H9 (cell line): Measurements from ENCODE around the gene PDXDC1. TPM values are rescaled to one million over a fixed set of nuclear protein-coding genes. Genes with fewer than 3 reads are reported as not detected.
A peak's percentile ranks its signal among the peaks of the same experiment; 100 is the strongest.
"Not testable (repeated sequence)": the region's sequence is repeated elsewhere in the genome, so short reads cannot be mapped to it uniquely, and the experiment has no call there.

Source experiments
- DNase-seq: peaks from one replicate; pipeline ENCODE4 v3.0.0-alpha.2; 2017
- H2AFZ ChIP-seq: one replicate; pipeline ENCODE4 v1.6.1; 2013; ENCODE audit warnings: mild to moderate bottlenecking, low read length, control low read depth, moderate library complexity
- H2AK5ac ChIP-seq: 2 replicates; pipeline ENCODE4 v1.6.1; 2013; ENCODE audit warnings: low read length, control low read depth, mixed read lengths; ENCODE audit not compliant: insufficient read length
- H2BK120ac ChIP-seq: one replicate; pipeline ENCODE4 v1.6.1; 2013; ENCODE audit warnings: low read depth, mild to moderate bottlenecking, low read length, control low read depth, inconsistent platforms; ENCODE audit not compliant: poor library complexity, severe bottlenecking
- H2BK12ac ChIP-seq: 2 replicates; pipeline ENCODE4 v1.6.1; 2013; ENCODE audit warnings: low read length, control low read depth, mixed read lengths, low read depth; ENCODE audit not compliant: insufficient read length
- H2BK15ac ChIP-seq: 2 replicates; pipeline ENCODE4 v1.6.1; 2013; ENCODE audit warnings: low read depth, low read length, control low read depth
- H2BK20ac ChIP-seq: one replicate; pipeline ENCODE4 v1.6.1; 2013; ENCODE audit warnings: low read depth, mild to moderate bottlenecking, low read length, control low read depth, inconsistent platforms; ENCODE audit not compliant: poor library complexity, severe bottlenecking
- H2BK5ac ChIP-seq: 2 replicates; pipeline ENCODE4 v1.6.1; 2013; ENCODE audit warnings: low read length, control low read depth, mixed read lengths; ENCODE audit not compliant: insufficient read length
- H3K14ac ChIP-seq: 2 replicates; pipeline ENCODE4 v1.6.1; 2013; ENCODE audit warnings: low read length, control low read depth; ENCODE audit not compliant: insufficient read depth
- H3K18ac ChIP-seq: 2 replicates; pipeline ENCODE4 v1.6.1; 2013; ENCODE audit warnings: low read depth, mild to moderate bottlenecking, mixed read lengths, low read length, control low read depth; ENCODE audit not compliant: insufficient read length
- H3K23ac ChIP-seq: 2 replicates; pipeline ENCODE4 v1.6.1; 2013; ENCODE audit warnings: low read length, control low read depth, mixed read lengths, low read depth; ENCODE audit not compliant: insufficient read length
- H3K23me2 ChIP-seq: 2 replicates; pipeline ENCODE4 v1.6.1; 2013; ENCODE audit warnings: low read depth, mild to moderate bottlenecking, mixed read lengths, low read length, control low read depth; ENCODE audit not compliant: insufficient read length, poor library complexity, severe bottlenecking
- H3K27ac ChIP-seq: 2 replicates; pipeline ENCODE4 v1.5.1; 2013; ENCODE audit warnings: low read length, control low read depth, mixed read lengths, low read depth; ENCODE audit not compliant: insufficient read length
- H3K27me3 ChIP-seq: 2 replicates; pipeline ENCODE4 v1.6.1; 2013; ENCODE audit warnings: low read length, control low read depth, inconsistent platforms; ENCODE audit not compliant: insufficient read depth
- H3K4ac ChIP-seq: 2 replicates; pipeline ENCODE4 v1.6.1; 2013; ENCODE audit warnings: low read depth, mild to moderate bottlenecking, control low read depth, inconsistent platforms, low read length, moderate library complexity
- H3K4me1 ChIP-seq: 2 replicates; pipeline ENCODE4 v1.6.1; 2013; ENCODE audit warnings: low read length, control low read depth, inconsistent platforms; ENCODE audit not compliant: insufficient read depth
- H3K4me2 ChIP-seq: 2 replicates; pipeline ENCODE4 v1.6.1; 2013; ENCODE audit warnings: low read length, control low read depth, mixed read lengths; ENCODE audit not compliant: insufficient read length, insufficient read depth
- H3K56ac ChIP-seq: 2 replicates; pipeline ENCODE4 v1.6.1; 2013; ENCODE audit warnings: low read depth, mild to moderate bottlenecking, mixed read lengths, low read length, control low read depth; ENCODE audit not compliant: insufficient read length
- H3K79me1 ChIP-seq: 2 replicates; pipeline ENCODE4 v1.6.1; 2013; ENCODE audit warnings: low read depth, mild to moderate bottlenecking, moderate library complexity, low read length, control low read depth, inconsistent platforms; ENCODE audit not compliant: insufficient read depth, poor library complexity, severe bottlenecking
- H3K79me2 ChIP-seq: 2 replicates; pipeline ENCODE4 v1.6.1; 2013; ENCODE audit warnings: low read length, control low read depth, inconsistent platforms; ENCODE audit not compliant: insufficient read depth
- H3K9ac ChIP-seq: 2 replicates; pipeline ENCODE4 v1.6.1; 2013; ENCODE audit warnings: low read length, control low read depth, mixed read lengths; ENCODE audit not compliant: insufficient read length; ENCODE audit errors: extremely low read depth
- H3K9me3 ChIP-seq: one replicate; pipeline ENCODE4 v1.6.1; 2013; ENCODE audit warnings: low read depth, low read length, inconsistent platforms; ENCODE audit not compliant: control insufficient read depth
- H3T11ph ChIP-seq: one replicate; pipeline ENCODE4 v1.6.1; 2013; ENCODE audit warnings: mild to moderate bottlenecking, low read length, control low read depth, inconsistent platforms
- H4K20me1 ChIP-seq: one replicate; pipeline ENCODE4 v1.6.1; 2013; ENCODE audit not compliant: control insufficient read depth, insufficient read length, insufficient read depth
- H4K5ac ChIP-seq: 2 replicates; pipeline ENCODE4 v1.6.1; 2013; ENCODE audit warnings: low read depth, mild to moderate bottlenecking, mixed read lengths, low read length, control low read depth; ENCODE audit not compliant: insufficient read length
- H4K8ac ChIP-seq: replicated peaks from 2 replicates; pipeline ENCODE4 v1.6.1; 2013; ENCODE audit warnings: low read length, control low read depth, mixed read lengths, low read depth; ENCODE audit not compliant: insufficient read length
- H4K91ac ChIP-seq: 2 replicates; pipeline ENCODE4 v1.6.1; 2013; ENCODE audit warnings: low read depth, mild to moderate bottlenecking, moderate library complexity, mixed read lengths, low read length, control low read depth; ENCODE audit not compliant: insufficient read length
- H3K27ac Mint-ChIP-seq, 3 experiments: 2 replicates in 2 of 3; 3 replicates in 1 of 3; pipeline ENCODE4 v1.8.0; 2020 to 2021; ENCODE audit warnings: mixed read lengths in 3 of 3, mild to moderate bottlenecking in 1 of 3, moderate library complexity in 1 of 3
- H3K27me3 Mint-ChIP-seq: 2 replicates; pipeline ENCODE4 v1.8.0; 2021; ENCODE audit warnings: low read depth, mild to moderate bottlenecking, moderate library complexity, mixed read lengths
- H3K36me3 Mint-ChIP-seq, 3 experiments: 2 replicates in 2 of 3; 3 replicates in 1 of 3; pipeline ENCODE4 v1.8.0; 2020 to 2021; ENCODE audit warnings: low read depth in 3 of 3, mixed read lengths in 3 of 3; ENCODE audit not compliant: insufficient read depth in 1 of 3
- H3K4me1 Mint-ChIP-seq, 2 experiments: 2 replicates each; pipeline ENCODE4 v1.8.0; 2020; ENCODE audit warnings: mixed read lengths in 2 of 2
- H3K4me3 Mint-ChIP-seq, 2 experiments: 2 replicates in 1 of 2; 3 replicates in 1 of 2; pipeline ENCODE4 v1.8.0; 2020 to 2021; ENCODE audit warnings: mild to moderate bottlenecking in 2 of 2, mixed read lengths in 2 of 2, moderate library complexity in 1 of 2
- H3K9me3 Mint-ChIP-seq, 2 experiments: 2 replicates in 1 of 2; 3 replicates in 1 of 2; pipeline ENCODE4 v1.8.0; 2020; ENCODE audit warnings: mild to moderate bottlenecking in 2 of 2, mixed read lengths in 2 of 2, moderate library complexity in 1 of 2
- WGBS: extraction: QIAGEN DNeasy Blood & Tissue Kit; methylation state at CpG from one replicate; pipeline ENCODE4 v1.1.7; 2013; ENCODE audit warnings: missing lambda C conversion rate, low lambda C conversion rate, mixed read lengths; ENCODE audit not compliant: insufficient read length; ENCODE audit errors: extremely low coverage; 5-methylcytosine and 5-hydroxymethylcytosine counted together
- total RNA-seq: library from RNA; stranded (reverse); gene quantifications from 2 replicates; pipeline ENCODE4 v1.2.1, GENCODE V29; 2021

PDXDC1 gene
- total RNA-seq, 1 experiment from 2014 or later, result 112 TPM

DNA sequence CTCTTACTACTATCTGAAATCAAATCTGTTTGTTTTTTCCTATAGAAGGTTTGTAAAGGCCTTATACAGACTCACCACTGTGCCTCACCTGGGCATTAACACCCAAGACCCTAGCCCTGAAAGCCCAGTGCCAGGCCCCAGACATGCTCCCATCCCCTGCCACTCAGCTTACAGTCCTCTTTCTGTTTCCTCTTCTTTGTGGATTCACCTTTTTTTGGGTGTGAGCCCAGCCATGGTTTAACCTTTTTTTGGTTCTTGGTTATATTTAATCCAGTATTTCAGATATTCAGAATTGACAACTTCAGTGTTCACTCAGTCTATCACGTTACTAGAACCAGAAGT, 50.0 kb downstream of the PDXDC1 start:
- H4K20me1 ChIP-seq, H2BK120ac ChIP-seq, H3K23ac ChIP-seq, H3T11ph ChIP-seq, H3K27me3 Mint-ChIP-seq, H3K18ac ChIP-seq, H2AFZ ChIP-seq, H3K4me1 ChIP-seq, DNase-seq, H3K27me3 ChIP-seq, H4K91ac ChIP-seq, H2BK12ac ChIP-seq, H3K27ac Mint-ChIP-seq, H3K56ac ChIP-seq, H3K4ac ChIP-seq, H4K8ac ChIP-seq, H2AK5ac ChIP-seq, H3K14ac ChIP-seq, H2BK15ac ChIP-seq, H3K9me3 ChIP-seq, H3K9me3 Mint-ChIP-seq, H3K4me3 Mint-ChIP-seq, H3K79me1 ChIP-seq, H3K23me2 ChIP-seq, H3K79me2 ChIP-seq, H3K27ac ChIP-seq, H4K5ac ChIP-seq, H2BK20ac ChIP-seq, H3K4me2 ChIP-seq, H3K9ac ChIP-seq, H2BK5ac ChIP-seq: not testable (repeated sequence)
- H3K4me1 Mint-ChIP-seq, result peaks cover 11 to 15% of the 10 kb centered on the region in 2 experiments
- H3K36me3 Mint-ChIP-seq, result peaks cover 24 to 77% (median 58%) of the 10 kb centered on the region in 3 experiments
- WGBS, result no CpG with 5 or more reads among the region's 1 CpG

DNA sequence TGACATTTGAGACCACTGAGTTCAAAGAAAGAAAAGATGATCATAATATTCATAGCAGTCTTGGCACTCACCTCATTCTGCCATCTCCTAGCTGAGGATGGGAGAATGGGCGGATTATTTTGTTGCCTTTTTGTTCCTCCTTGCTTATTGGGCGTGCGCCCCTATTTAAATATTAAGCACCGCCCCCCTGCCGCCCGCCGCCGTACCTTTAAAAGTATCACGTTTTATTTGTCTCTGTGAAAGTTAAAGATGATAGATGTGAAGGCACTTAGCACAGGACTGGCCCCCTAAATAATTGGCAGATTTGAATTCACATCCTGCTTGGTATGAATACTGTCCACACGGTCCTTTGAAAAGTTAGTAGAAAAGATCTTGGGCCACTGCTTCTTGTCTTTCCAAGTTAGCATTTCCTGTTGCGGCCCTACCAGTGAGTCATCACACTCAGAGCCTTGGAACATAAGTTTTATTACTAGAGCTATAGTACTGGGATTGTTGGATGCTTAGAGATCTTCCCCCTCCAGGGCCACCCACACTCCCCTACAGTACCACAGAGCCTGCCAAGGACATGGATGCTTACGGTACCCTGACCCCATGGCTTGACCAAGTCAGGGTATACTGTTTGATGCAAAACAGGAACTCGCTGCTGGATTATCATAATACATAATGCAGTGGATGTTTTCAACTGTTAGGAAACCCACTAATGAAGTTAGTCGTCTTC, 50.6 kb downstream of the PDXDC1 start:
- H3K27me3 ChIP-seq, H2BK5ac ChIP-seq, H4K20me1 ChIP-seq, H2AFZ ChIP-seq, H2BK20ac ChIP-seq, H3K79me2 ChIP-seq, H2AK5ac ChIP-seq, H3K9me3 ChIP-seq, H4K91ac ChIP-seq, H3K27ac ChIP-seq, H4K5ac ChIP-seq, H3K9me3 Mint-ChIP-seq, H3K9ac ChIP-seq, H3K4me2 ChIP-seq, H3K27me3 Mint-ChIP-seq, H3K4me1 ChIP-seq, H3K56ac ChIP-seq, H3K79me1 ChIP-seq, H4K8ac ChIP-seq, H2BK12ac ChIP-seq, H3K4me3 Mint-ChIP-seq, H2BK120ac ChIP-seq, H3K4ac ChIP-seq, H3T11ph ChIP-seq, H3K14ac ChIP-seq, H3K23me2 ChIP-seq, H3K18ac ChIP-seq, H2BK15ac ChIP-seq, H3K23ac ChIP-seq: not testable (repeated sequence)
- Mint-ChIP-seq H3K4me1 (peaks cover 11 to 15% of the 10 kb centered on the region in 2 experiments), H3K36me3 (peaks cover 24 to 73% (median 59%) of the 10 kb centered on the region in 3 experiments), H3K27ac (peak overlapping the region in 2 of 3 experiments; percentile 4 to 52; a peak in 2 of 7 replicates)
- no CpG with 5 or more reads among the region's 14 CpGs for WGBS
- peak; percentile 15 for DNase-seq
